DOHH2 (cell line): ENCODE measurements around the gene SP6.

Experiments
- H3F3A ChIP-seq: fragments of 200-600 bp; sonication (generic), shearing (Covaris generic); 2 replicates; pipeline ENCODE4 v1.6.0; 2016; ENCODE audit warnings: antibody characterized with exemption, mild to moderate bottlenecking; ENCODE audit not compliant: control insufficient read depth, insufficient read depth
- H3K27ac ChIP-seq: fragments of 200-600 bp; sonication (generic); 2 replicates; pipeline ENCODE4 v1.5.1; 2014; ENCODE audit warnings: low read depth, mild to moderate bottlenecking, low read length, moderate library complexity
- H3K27me3 ChIP-seq: fragments of 200-600 bp; sonication (generic); 2 replicates; pipeline ENCODE4 v1.6.1; 2014; ENCODE audit warnings: mild to moderate bottlenecking, low read length, mixed read lengths; ENCODE audit not compliant: control insufficient read depth
- H3K36me3 ChIP-seq: fragments of 200-600 bp; sonication (generic); 2 replicates; pipeline ENCODE4 v1.6.1; 2014; ENCODE audit warnings: mild to moderate bottlenecking, low read length, moderate library complexity, mixed read lengths; ENCODE audit not compliant: control insufficient read depth
- H3K4me1 ChIP-seq: fragments of 200-600 bp; sonication (generic); 2 replicates; pipeline ENCODE4 v1.6.1; 2014; ENCODE audit warnings: mild to moderate bottlenecking, low read length, mixed read lengths; ENCODE audit not compliant: control insufficient read depth
- H3K4me2 ChIP-seq: fragments of 200-600 bp; sonication (generic); 2 replicates; pipeline ENCODE4 v1.6.0; 2014; ENCODE audit warnings: mild to moderate bottlenecking, low read length, moderate library complexity
- H3K4me3 ChIP-seq: fragments of 200-600 bp; sonication (generic); 2 replicates; pipeline ENCODE4 v1.5.1; 2014; ENCODE audit warnings: mild to moderate bottlenecking, low read length, mixed read lengths
- H3K79me2 ChIP-seq: fragments of 200-600 bp; sonication (generic); 2 replicates; pipeline ENCODE4 v1.6.1; 2014; ENCODE audit warnings: mild to moderate bottlenecking, low read length, mixed read lengths; ENCODE audit not compliant: control insufficient read depth
- H3K9me2 ChIP-seq: fragments of 200-600 bp; sonication (generic); replicated peaks from 2 replicates; pipeline ENCODE4 v1.6.1; 2014; ENCODE audit warnings: mild to moderate bottlenecking, low read length, mixed read lengths; ENCODE audit not compliant: control insufficient read depth
- H3K9me3 ChIP-seq: fragments of 200-600 bp; sonication (generic); 2 replicates; pipeline ENCODE4 v1.6.1; 2014; ENCODE audit warnings: antibody characterized with exemption, low read length, mixed read lengths; ENCODE audit not compliant: control insufficient read depth, insufficient read depth
- H4K20me1 ChIP-seq: fragments of 200-600 bp; sonication (generic); 2 replicates; pipeline ENCODE4 v1.6.0; 2014; ENCODE audit warnings: low read depth, mild to moderate bottlenecking, antibody characterized with exemption, low read length, moderate library complexity; ENCODE audit not compliant: control insufficient read depth, insufficient read depth
- CTCF ChIP-seq: fragments of 200-600 bp; sonication (generic); IDR thresholded peaks from one replicate; pipeline ENCODE4 v1.5.1; 2014; ENCODE audit warnings: antibody characterized with exemption, mild to moderate bottlenecking, low read depth, low read length; ENCODE audit not compliant: poor library complexity, severe bottlenecking
- EZH2phosphoT487 ChIP-seq: fragments of 200-600 bp; sonication (generic); IDR thresholded peaks from 2 replicates; pipeline ENCODE4 v1.6.1; 2017; ENCODE audit warnings: borderline replicate concordance, mild to moderate bottlenecking, antibody characterized with exemption, low read length, moderate library complexity, mixed read lengths

Gene SP6

GRCh38 chr17:47804461-47804860 lies 46.5 kb downstream of the SP6 start:
- Histone ChIP-seq H3K27ac (no peak overlapping the region), H3K4me3 (no peak overlapping the region), H3K36me3 (peaks cover 3% of the 10 kb centered on the region; the same call in 1 of the 2 replicates), H3K4me2 (no peak overlapping the region), H3K4me1 (no peaks in the 10 kb centered on the region), H3K9me3 (no peaks in the 10 kb centered on the region), H3F3A (no peaks in the 10 kb centered on the region), H3K27me3 (peaks cover 8% of the 10 kb centered on the region; the same call in 1 of the 2 replicates), H4K20me1 (no peaks in the 10 kb centered on the region), H3K9me2 (no peaks in the 10 kb centered on the region), H3K79me2 (no peaks in the 10 kb centered on the region)
- no peak for TF ChIP-seq CTCF

- TF ChIP-seq EZH2phosphoT487 (no peak), CTCF (no peak)
- peaks cover 8% of the 10 kb centered on the region; the same call in 1 of the 2 replicates for H3K27me3 ChIP-seq
Measured at GRCh38 chr17:47803751-47804150, 47.2 kb downstream of the SP6 start.

GRCh38 chr17:47803201-47803600 lies 47.8 kb downstream of the SP6 start:
- peaks cover 8% of the 10 kb centered on the region; the same call in 1 of the 2 replicates for H3K27me3 ChIP-seq
- no peaks in the 10 kb centered on the region for H3F3A ChIP-seq
- no peak overlapping the region for H3K4me2 ChIP-seq
- H3K79me2 ChIP-seq: no peaks in the 10 kb centered on the region
- no peak for TF ChIP-seq EZH2phosphoT487
- TF ChIP-seq CTCF: no peak
- H3K9me3 ChIP-seq: no peaks in the 10 kb centered on the region
- no peaks in the 10 kb centered on the region for H3K4me1 ChIP-seq
- peaks cover 3% of the 10 kb centered on the region; the same call in 1 of the 2 replicates for H3K36me3 ChIP-seq
- H4K20me1 ChIP-seq: no peaks in the 10 kb centered on the region
- H3K9me2 ChIP-seq: no peaks in the 10 kb centered on the region
- no peak overlapping the region for H3K4me3 ChIP-seq
- H3K27ac ChIP-seq: no peak overlapping the region

More at GRCh38 chr17:47803751-47804150, 47.2 kb downstream of the SP6 start:
- H3F3A ChIP-seq: no peaks in the 10 kb centered on the region
- no peaks in the 10 kb centered on the region for H3K79me2 ChIP-seq
- no peaks in the 10 kb centered on the region for H3K9me2 ChIP-seq
- H3K4me2 ChIP-seq: no peak overlapping the region
- H3K27ac ChIP-seq: no peak overlapping the region
- no peaks in the 10 kb centered on the region for H3K4me1 ChIP-seq
- no peak overlapping the region for H3K4me3 ChIP-seq
- H3K9me3 ChIP-seq: no peaks in the 10 kb centered on the region
- peaks cover 3% of the 10 kb centered on the region; the same call in 1 of the 2 replicates for H3K36me3 ChIP-seq
- H4K20me1 ChIP-seq: no peaks in the 10 kb centered on the region
